ENCODE measurements around the gene NCAM1.

The NCAM1 gene

DNA sequence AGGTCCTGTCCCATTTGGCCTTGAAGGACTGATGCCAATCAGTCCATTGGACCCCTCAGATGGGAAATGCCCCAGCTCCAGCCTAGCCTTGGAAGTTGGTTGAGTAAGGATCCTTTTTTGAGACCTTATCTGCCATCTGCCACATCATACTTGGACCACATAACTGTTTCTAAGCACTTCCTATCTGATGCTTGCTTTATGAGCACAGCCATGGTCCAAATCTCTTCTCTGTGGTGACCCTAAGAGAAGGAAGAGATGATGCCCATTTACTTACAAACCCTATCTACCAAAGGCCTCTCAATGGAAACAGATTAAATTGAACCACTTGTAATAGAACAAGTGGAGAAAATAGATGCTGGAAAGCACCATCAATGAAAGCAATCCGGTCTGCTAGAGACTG lies 299.3 kb downstream of the NCAM1 start:
- DNase-seq = no peak

DNA sequence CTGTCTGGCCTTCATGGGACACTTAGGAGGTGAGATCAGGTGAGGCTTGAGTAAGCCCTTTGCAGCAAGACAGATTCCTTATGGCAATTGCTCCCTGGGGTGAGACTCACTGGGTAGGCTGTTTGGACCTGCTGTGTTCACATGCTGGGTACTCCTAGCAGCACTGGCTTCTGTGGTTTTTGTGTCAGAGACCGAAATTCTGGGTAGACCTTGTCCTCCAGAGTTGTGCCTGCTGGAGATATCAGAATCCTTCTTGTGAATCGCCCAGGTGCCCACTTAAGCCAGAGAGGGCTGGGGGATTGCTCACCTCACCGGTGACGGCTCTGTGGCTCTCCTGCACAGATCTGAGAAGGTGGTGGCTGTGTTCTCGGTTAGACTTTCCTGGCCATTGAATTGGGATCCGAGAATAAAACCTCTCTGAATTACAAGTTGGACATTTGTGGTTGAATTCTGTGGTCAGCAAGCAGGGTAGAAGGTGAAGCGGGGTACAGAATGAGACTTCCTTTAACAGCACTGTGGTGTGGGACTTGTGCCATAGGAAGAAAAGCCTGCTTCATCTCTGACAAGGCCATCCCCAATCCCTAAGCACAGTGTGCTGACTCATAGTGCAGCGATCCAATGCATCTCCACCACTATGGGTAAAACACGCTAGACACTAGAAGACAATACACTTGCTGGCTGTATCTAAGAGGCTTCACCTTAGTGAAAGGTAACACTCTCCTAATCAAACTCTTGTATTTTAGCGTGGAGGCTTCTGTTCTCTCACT lies 300.7 kb downstream of the NCAM1 start:
- no peak for DNase-seq

DNA sequence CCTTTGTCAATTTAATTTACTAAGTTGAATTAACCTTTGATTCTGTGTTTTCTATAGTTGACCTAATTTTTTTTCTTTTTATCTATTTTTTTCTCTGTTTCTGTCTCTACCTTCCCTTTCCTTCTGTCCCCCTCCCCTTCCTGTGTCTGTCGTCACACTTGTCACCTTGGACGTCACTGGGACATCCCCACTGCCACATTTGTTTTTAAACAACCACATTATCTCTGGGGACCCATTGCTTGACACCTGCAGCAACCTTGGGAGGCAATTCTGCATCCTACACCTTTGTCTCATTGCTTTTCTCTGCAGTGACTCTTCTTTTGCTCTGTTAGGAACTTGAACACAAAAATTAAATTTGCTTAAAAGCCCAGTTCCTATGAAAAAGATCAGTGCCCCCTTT lies 301.4 kb downstream of the NCAM1 start:
- DNase-seq = no peak

DNA sequence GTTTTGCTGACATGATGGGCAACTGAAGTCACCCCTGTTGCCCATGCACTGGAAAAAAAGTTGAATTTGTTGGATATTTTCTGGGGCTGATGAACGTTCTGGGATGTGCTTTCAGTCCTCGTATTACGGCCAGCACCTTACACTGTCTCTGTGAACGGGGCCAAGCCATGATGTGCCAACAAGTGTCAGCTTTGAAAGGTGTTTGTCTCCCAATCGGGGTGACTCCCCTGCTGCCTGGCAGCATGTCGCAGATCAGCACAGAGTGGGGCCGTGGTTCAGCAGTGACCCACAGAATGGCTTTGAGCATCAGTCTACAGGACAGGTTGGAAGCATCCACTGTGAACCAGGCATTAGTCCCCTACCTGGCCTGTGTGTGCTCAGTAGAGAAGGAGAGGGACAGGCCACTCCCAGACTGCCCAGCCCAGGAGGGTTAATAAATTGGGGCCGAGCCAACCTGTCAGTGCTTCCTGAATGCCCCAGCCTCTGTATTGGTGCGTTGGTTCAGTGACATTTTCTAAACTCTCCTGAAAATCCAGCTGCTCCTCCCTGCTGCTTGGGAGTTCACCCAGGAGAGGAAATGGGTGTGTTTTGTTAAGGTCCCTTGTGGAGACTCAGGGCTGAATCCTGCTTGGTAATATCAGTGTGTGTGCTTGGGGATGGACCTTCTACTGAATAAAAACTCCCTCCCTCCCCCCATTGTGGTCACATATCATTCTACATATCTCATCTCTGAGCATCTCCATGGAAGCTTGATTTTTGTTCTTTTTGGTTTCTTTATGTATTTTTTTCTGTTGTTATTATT lies 302.4 kb downstream of the NCAM1 start:
- no peak for DNase-seq

DNA sequence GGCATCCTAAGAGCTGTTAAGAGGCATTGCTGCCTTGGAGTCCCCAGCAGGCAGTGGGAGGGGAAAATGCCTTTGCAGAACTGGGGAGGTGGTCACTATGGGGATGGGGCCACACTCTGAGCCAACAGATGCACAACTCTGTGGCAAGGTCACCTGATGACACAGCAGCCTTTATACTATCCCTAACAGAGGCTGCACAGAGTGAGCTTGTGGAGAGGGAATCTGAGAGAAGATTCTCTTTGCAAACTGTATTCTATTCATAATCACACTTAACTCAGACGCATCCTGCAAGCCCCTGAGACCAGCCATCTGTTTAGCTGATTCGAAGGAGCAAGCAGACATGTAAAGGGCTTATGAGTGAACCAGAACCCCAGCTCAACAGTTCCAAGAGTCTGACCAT lies 304.1 kb downstream of the NCAM1 start:
- no peak for DNase-seq

DNA sequence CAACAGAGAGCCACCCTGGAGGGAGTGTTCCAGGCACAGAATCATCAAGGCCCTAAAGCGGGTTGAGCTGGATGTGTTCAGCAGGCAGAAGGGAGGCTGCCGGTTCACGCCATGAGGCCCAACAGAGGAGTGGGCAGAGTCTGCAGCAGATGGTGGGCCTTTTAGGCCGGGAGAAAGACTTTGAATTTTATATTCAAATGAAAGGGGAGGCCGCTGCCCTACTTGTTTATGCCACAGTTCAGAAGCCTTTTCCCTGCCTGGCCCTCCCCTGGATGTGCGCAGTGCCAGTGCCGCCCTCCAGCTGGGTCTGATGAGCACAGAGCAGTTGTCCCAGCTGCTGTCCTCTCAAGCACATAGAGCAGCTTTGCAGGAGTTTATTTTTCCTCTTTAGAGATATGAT lies 306.3 kb downstream of the NCAM1 start:
- no peak for DNase-seq

DNA sequence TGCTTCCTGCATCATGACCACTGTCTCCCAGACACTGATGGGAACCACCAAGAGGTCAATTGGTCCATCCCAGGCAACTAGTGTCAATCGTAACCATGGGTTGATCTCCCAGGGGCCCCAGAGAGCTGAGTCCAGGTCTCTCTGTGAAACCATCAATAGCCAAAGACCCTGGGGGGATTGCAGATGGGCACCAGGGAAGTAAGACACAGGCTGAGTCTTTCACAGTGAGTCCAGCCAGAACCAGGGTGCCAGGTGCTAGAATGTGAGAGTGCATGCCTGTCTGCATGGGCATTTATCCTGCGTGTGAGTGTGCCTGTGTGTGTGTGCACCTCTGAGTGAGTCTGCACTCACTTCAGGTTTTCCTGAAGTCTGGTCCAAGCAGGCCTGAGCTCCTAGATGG lies 307.9 kb downstream of the NCAM1 start:
- DNase-seq = no peak

DNA sequence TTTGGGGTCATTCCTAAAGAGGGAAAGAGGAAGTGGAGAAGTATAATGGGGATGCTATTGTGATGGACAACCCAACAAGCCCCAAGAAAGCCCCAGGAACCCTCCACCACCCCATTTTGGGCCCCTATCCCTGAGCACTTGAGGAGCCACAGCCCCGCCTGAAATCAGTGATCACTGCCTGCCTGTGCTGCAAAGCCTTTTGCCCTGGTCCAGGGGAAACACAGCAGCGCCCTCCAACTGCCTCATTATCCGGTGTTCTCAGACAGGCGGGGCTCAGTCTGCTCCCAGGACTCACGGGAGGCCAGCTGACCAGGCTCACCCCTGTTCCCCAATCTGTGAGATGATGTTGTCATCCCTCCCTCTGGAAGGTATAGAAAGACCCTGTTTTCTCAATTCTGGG lies 308.4 kb downstream of the NCAM1 start:
- no peak for DNase-seq

DNA sequence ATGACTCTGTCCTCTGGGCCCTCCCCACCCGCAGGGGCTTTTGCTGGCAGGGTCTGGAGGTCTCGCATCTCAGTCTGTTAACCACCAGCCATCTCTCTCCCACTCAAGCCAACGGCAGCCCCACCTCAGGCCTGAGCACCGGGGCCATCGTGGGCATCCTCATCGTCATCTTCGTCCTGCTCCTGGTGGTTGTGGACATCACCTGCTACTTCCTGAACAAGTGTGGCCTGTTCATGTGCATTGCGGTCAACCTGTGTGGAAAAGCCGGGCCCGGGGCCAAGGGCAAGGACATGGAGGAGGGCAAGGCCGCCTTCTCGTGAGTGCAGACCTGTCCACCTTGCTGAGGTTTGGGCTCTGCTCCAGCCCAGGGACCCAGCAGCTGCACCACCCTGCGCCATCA lies 308.9 kb downstream of the NCAM1 start:
- DNase-seq = no peak

DNA sequence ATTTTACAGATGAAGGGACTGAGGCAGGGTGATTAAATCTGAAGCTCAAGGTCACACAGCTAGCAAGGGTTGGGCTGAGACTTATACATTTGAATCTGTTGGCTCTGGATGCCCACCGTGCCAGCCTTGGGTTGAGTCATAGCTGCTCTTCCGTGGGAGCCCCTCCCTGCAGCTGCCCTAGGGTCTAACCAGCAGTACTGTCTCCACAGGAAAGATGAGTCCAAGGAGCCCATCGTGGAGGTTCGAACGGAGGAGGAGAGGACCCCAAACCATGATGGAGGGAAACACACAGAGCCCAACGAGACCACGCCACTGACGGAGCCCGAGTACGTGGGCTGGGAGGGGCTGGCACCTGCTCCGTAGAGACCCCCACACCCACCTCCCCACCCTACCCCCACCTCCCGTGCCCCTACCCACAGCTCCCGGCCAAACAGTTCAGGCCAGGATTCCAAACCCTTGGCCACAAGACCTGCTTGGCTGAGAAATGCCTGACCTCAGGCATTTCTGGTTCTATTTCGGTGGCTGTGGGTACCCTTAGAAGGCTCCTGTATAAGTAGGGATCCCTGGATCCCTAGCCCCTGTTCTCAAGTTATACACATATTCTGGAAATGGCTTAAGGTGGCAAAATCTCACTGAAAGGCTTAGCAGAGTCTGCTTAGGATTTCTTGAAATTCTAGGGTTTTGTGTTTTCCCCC lies 310.5 kb downstream of the NCAM1 start:
- no peak for DNase-seq

DNA sequence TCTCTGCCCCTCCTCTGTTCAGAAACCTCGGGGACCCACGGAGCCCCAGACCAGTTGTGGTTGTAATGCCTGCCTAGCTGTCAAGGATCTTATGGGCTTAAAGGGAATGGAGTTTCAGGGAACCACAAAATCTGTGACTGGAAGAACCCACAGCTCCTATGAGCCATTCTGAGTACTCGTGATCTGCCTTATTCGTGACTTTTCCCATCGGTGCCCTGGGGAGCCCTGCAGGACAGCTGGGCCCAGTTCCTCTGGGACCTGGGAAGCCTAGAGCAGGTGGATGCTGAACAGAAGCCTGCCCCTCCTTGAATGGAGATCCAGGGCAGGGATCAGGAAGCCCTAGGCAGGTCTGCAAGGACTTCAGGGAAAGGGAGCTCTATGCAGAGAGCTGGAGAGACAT lies 311.1 kb downstream of the NCAM1 start:
- DNase-seq = no peak

DNA sequence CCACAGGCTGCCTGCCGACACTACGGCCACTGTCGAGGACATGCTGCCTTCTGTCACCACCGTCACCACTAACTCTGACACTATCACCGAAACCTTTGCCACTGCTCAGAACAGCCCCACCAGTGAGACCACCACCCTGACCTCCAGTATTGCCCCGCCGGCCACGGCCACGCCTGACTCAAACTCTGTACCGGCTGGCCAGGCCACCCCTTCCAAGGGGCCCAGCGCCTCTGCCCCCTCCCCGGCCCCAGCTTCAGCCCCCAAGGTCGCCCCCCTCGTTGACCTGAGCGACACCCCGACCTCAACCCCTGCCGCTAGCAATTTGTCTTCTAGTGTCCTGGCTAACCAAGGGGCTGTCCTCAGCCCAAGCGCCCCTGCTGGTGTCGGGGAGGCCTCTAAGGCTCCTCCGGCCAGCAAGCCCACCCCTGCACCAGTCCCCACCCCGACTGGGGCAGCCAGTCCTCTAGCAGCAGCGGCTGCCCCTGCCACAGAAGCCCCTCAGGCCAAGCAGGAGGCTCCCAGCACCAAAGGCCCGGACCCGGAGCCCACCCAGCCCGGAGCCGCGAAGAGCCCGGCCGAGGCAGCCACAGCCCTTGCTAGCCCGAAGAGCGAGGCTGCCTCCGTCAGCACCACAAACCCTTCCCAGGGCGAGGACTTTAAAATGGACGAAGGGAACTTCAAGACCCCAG lies 311.9 kb downstream of the NCAM1 start:
- DNase-seq = no peak

DNA sequence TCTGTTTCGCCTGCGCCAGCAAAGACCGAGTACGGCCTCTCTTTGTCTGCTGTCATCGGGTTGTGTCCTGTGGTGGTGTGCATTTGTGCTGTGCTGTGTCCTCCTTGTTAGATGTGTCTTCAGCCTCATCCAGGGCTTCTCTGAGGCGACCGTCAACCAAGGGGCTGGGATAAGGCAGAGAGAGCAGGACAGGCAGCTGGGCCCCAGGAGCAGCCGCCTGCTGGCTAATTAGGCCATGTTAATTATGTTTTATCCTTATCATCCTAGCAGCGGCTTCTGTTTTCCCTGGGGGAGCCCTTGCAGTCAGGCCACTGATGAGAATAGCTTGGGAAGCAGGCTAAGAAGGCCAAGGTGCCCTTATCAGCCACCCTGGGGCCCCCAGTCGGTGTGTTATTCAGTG lies 312.5 kb downstream of the NCAM1 start:
- no peak for DNase-seq

DNA sequence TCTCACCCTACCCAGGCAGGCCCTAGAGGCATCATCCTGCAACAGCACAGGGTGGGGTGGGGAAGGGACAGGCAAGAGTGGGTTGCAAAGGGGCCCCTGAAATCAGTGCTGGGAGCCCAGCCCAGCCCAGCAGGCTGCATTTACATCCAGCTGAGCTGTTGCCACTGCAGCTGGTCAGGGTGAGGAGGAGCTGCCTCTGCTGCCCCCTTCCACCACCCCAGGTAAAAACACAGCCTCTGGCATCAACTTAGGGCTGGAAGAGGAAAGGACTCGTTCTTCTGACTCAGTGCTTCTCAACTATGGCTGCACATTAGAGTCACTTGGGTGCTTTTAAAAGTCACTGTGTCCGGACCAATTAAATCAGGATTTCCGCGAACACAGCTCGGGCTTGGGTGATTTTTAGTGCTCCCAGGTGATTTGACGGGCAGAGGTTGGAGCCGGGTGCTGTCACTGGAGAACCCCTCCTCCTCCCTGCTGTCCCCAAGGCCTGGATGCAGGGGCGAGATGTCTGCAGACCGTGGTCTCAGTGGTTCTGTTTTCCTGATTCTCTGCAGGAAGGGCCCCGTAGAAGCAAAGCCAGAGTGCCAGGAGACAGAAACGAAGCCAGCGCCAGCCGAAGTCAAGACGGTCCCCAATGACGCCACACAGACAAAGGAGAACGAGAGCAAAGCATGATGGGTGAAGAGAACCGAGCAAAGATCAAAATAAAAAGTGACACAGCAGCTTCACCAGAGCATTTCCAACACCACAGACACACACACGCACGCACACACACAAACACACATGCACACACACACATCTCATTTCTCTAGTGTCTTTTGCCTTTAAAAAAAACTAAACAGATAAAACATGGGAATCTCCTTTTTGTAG lies 313.7 kb downstream of the NCAM1 start:
- DNase-seq = no peak

DNA sequence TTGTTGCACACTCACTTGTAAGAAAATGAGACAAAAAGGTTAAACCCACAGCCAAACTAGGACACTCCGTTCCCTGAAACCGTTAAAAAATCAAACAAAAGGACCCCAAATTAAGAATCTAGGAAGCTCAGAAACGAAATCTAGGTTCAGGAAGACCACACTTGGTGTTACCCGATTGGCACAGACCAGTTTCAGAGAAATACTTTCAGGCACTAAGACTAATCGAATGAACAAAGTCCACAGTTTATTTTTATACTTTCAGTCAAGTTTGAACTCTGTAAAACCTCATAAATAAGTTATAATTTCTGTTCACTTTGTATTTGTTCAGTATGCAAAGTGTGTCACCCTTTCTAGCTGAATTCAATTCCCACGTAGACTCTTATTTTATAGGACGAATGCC lies 314.4 kb downstream of the NCAM1 start:
- DNase-seq = no peak

DNA sequence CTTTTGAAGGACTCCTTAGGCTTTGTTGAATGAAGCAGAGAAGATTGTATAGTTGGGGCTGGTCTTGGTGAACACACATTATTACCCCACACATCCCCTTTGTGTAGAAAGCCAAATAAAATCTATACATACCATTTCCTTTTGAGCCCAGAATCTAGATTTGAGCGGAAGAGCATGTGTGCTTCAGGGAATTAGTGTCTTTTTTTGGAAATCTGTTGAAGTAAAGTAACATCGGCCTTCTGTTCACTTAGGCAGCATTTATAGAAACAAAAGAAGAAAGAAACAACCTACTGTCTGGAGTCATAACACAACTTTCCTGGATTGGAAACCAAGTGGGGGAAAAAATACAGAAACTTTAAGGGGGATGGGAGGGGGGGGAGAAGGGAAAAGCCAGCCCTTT lies 315.2 kb downstream of the NCAM1 start:
- no peak for DNase-seq

DNA sequence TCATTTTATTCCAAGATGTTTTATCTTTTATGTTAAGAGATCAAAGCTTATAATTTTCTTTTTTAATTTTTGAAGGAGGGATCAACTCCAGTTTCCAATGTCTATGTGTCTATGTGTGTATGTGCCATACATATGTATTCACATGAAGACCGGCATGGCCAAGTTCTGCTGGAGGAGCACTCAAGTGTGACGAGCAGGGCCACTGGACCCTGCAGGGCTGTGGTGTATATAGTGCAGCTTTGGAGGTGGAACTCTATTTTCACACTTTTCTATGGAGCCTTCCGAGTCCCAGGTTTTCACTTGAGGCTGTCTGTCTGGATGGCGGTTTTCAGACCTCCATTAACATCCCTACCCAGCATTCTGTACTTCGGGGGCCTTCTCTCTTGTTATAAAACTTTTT lies 316.7 kb downstream of the NCAM1 start:
- no peak for DNase-seq

DNA sequence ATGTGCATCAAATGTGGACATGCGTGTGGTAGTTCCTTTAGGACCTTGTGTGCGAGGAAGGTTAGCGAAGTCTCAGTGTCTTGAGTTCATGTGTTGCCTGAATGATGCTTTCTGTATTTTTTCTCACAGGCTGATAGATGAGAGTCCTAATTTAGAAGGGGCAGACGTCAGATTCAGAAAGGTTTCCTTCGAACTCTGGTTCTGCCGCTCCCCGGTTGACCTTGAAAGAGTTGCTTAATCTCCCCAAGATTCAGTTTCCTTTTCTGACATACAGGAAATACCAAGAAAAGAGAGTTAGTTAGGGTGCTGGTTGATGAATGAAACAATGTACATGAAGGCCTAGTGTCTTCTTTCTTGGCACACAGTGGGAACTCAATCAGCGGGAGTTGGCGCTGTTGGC lies 317.3 kb downstream of the NCAM1 start:
- no peak for DNase-seq

DNA sequence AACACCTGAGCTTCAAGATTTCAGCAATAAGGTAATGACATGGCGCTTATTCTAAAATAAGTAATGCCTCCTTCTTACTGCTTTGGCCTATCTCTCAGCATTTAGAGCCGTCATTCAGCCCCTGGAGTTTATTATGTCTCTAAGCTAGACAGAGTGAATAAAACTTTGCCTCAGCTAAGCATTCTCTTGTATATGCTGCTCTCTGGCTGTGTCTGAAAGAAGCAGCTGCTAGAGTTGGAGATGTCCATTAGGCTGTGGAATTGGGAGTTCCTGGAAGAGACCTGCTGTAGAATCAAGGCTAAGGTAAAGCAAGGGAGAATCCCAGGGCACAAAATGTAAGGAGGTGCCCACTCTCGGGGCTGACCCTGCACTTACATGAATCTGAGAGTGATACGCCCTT lies 317.7 kb downstream of the NCAM1 start:
- no peak for DNase-seq

DNA sequence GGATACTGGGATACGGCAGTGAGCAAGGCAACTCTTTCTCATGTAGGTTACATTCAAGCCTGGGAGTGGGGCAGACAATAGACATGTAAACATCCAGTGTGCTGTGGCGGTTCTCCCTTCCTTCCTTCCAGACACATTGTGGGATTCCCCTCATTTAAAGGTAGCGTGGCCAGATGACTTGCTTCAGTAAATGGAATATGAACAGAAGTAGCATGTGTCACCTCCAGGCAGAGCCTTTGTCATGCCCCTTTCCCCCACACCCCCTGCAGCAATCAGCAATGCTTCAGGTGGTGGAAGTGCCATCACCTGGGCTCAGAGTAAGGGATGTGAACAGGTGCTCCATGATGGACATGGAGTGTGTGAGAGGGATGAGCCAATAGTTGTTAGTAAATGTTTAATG lies 318.4 kb downstream of the NCAM1 start:
- no peak for DNase-seq

DNA sequence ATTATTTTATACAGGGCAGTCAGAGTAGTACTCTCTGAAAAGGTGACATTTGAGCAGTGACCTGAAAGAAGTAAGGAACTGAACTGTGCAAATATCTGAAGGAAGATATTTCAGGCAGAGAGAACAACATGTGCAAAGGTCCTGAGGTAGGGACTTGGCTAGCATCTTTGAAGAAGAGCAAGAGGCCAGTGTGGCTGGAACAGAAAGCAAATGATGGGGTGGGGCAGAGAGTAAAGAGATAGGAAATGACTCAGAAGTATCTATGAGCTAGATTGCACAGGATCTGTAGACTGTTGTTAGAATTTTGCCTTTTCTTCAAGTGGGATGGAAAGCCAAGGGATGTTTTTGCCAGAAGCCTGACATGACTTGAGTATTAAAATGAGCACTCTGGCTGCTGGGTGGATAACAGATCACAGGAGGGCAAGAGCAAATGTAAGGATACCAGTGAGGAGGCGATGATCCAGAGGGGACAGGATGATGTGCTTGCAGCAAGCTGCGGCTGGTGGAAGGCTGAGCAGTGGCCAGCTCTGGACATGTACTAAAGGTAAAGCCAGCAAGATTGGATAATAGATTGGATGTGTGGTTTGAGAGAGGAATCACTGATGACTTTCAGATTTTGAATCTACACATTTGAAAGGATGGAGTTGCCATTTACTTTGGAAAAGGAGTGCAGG lies 320.0 kb downstream of the NCAM1 start:
- DNase-seq = no peak

DNA sequence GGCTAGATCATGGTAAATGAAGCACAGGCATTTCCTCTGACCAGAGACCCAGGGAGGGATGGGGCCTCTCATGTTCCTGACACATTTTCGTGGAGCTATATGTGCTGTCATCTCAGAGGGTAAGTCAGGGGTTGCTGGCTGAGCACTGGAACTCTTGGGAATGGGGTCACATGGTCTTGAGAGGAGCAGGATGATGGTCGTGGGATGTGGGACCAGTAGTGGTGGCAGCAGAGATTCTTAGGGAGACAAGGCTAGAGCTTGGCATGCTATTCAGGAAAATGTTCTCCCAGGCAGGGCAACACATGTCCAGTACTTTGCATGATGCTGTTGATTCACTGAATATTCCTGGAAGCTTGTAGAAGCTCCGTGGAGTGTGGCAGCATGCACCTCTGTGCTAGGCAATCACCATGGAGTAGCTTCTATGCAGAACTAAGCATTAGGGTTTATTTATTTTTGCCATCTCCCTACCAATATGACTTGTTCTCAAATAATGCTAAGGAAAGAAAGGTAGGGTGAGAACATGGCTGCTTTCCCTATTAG lies 321.7 kb downstream of the NCAM1 start:
- DNase-seq = no peak
